ENCODE measurements around the gene PDE6G. TPM values are rescaled to one million over a fixed set of nuclear protein-coding genes. Genes with fewer than 3 reads are reported as not detected.

Gene PDE6G
- total RNA-seq, 2 experiments from 2014 or later, result 19.8 to 24.7 TPM

GRCh38 chr17:81607431-81607830 is 48.9 kb downstream of the PDE6G start:
- no peak for DNase-seq
- CTCF ChIA-PET, result interaction anchor here (0.6 to 1.0 kb wide), 3 partner anchors 13 to 64 kb away, joined by 3 to 4 read pairs (median 4); no protein-coding TSS in a partner anchor
- H3K36me3 Mint-ChIP-seq (ENCODE audit: low read depth), result peaks cover 30% of the 10 kb centered on the region
- POLR2A ChIA-PET, result no interaction called here
- no peaks in the 10 kb centered on the region for H3K9me3 Mint-ChIP-seq
- H3K27me3 Mint-ChIP-seq, result no peaks in the 10 kb centered on the region
- H3K27ac Mint-ChIP-seq, result no peak overlapping the region
- no peak overlapping the region for H3K4me3 Mint-ChIP-seq
- peaks cover 7% of the 10 kb centered on the region for H3K4me1 Mint-ChIP-seq

GRCh38 chr17:81603846-81604610 is 52.3 kb downstream of the PDE6G start:
- POLR2A ChIA-PET, result no interaction called here
- Mint-ChIP-seq H3K4me3 (no peak overlapping the region), H3K27ac (no peak overlapping the region), H3K36me3 (ENCODE audit: low read depth) (peaks cover 32% of the 10 kb centered on the region), H3K4me1 (peaks cover 7% of the 10 kb centered on the region), H3K27me3 (no peaks in the 10 kb centered on the region), H3K9me3 (no peaks in the 10 kb centered on the region)
- CTCF ChIA-PET, result no interaction called here
- DNase-seq, result no peak

GRCh38 chr17:81601525-81602120 is 54.7 kb downstream of the PDE6G start:
- ChIA-PET POLR2A (interaction anchor here (0.6 kb wide), 1 partner anchor 465 kb away, joined by 5 read pairs; no protein-coding TSS in a partner anchor), CTCF (interaction anchor here (0.7 to 1.5 kb wide), 3 partner anchors 22 to 88 kb away, joined by 3 to 6 read pairs (median 4); no protein-coding TSS in a partner anchor)
- Mint-ChIP-seq H3K9me3 (no peaks in the 10 kb centered on the region), H3K27me3 (no peaks in the 10 kb centered on the region), H3K4me3 (no peak overlapping the region), H3K27ac (no peak overlapping the region), H3K4me1 (peaks cover 10% of the 10 kb centered on the region), H3K36me3 (ENCODE audit: low read depth) (peaks cover 36% of the 10 kb centered on the region)
- DNase-seq, result peak; percentile 63

Small RNA genes lying within 50 kb of the gene (microRNA-seq; reads per million reads assigned to microRNA genes)
- 1.5 reads per million for gene MIR6786 (ENCODE audit: borderline microRNAs expressed, borderline replicate concordance)

Other genes with a start within 250 kb of the PDE6G start
- gene ACTG1, start 143.7 kb downstream of the PDE6G start, total RNA-seq, result 1,000 to 10,000 TPM; 4,611 to 5,328 TPM
- under 1 TPM; 0.22 to 0.33 TPM for gene FSCN2, start 128.2 kb downstream of the PDE6G start, total RNA-seq
- 10 to 100 TPM; 30.8 to 42.1 TPM for gene FAAP100, start 104.2 kb downstream of the PDE6G start, total RNA-seq
- 10 to 100 TPM; 91.3 to 98.2 TPM for gene NPLOC4, start 19.4 kb downstream of the PDE6G start, total RNA-seq
- gene TSPAN10, start 19.3 kb downstream of the PDE6G start, total RNA-seq, result under 1 TPM; 0.75 to 0.89 TPM
- gene OXLD1, start 10.1 kb upstream of the PDE6G start, total RNA-seq, result 10 to 100 TPM; 43.6 to 49.9 TPM
- gene CCDC137, start 10.2 kb upstream of the PDE6G start, total RNA-seq, result 10 to 100 TPM; 30.2 to 33.8 TPM
- 10 to 100 TPM; 35.4 to 42.1 TPM for gene ARL16, start 27.3 kb upstream of the PDE6G start, total RNA-seq
- gene HGS, start 27.5 kb upstream of the PDE6G start, total RNA-seq, result 100 to 1,000 TPM; 121 to 128 TPM
- 10 to 100 TPM; 52.7 to 62.3 TPM for gene MRPL12, start 46.8 kb upstream of the PDE6G start, total RNA-seq
- gene SLC25A10, start 55.7 kb upstream of the PDE6G start, total RNA-seq, result 10 to 100 TPM; 29.2 to 32.4 TPM
- gene GCGR, start 147.6 kb upstream of the PDE6G start, total RNA-seq, result not detected
- 10 to 100 TPM; 45.7 to 47.8 TPM for gene MCRIP1, start 176.7 kb upstream of the PDE6G start, total RNA-seq
- not detected for gene PPP1R27, start 178.5 kb upstream of the PDE6G start, total RNA-seq
- 100 to 1,000 TPM; 420 to 499 TPM for gene P4HB, start 204.0 kb upstream of the PDE6G start, total RNA-seq
- gene ARHGDIA, start 214.8 kb upstream of the PDE6G start, total RNA-seq, result 100 to 1,000 TPM; 654 to 714 TPM
- gene ALYREF, start 235.0 kb upstream of the PDE6G start, total RNA-seq, result 100 to 1,000 TPM; 197 to 221 TPM
- gene ANAPC11, start 235.2 kb upstream of the PDE6G start, total RNA-seq, result 10 to 100 TPM; 83.2 to 96.8 TPM
- gene NPB, start 245.7 kb upstream of the PDE6G start, total RNA-seq, result under 1 TPM; 0.48 to 0.69 TPM